Neural cell (in vitro differentiated cells): ENCODE measurements around the gene CLEC16A. TPM values are rescaled to one million over a fixed set of nuclear protein-coding genes. Genes with fewer than 3 reads are reported as not detected.

Source experiments
- H2AFZ ChIP-seq: fragments of 200-600, 300-800 bp; sonication (generic), shearing (Covaris generic); 2 replicates; pipeline ENCODE4 v1.6.0; 2014; ENCODE audit warnings: low read depth, mild to moderate bottlenecking, antibody characterized with exemption, low read length, moderate library complexity
- H3F3A ChIP-seq: fragments of 200-600 bp; shearing (Covaris generic); 2 replicates; pipeline ENCODE4 v1.6.1; 2016; ENCODE audit warnings: mild to moderate bottlenecking, moderate library complexity, mixed read lengths, antibody characterized with exemption, low read length; ENCODE audit not compliant: insufficient read depth, poor library complexity, severe bottlenecking
- H3K27ac ChIP-seq: fragments of 200-600, 300-800 bp; sonication (generic), shearing (Covaris generic); 2 replicates; pipeline ENCODE4 v1.5.1; 2014; ENCODE audit warnings: mild to moderate bottlenecking, low read length, moderate library complexity
- H3K27me3 ChIP-seq: fragments of 300-800, 200-600 bp; sonication (generic), shearing (Covaris generic); 2 replicates; pipeline ENCODE4 v1.6.0; 2014; ENCODE audit warnings: mild to moderate bottlenecking, low read depth, low read length, moderate library complexity; ENCODE audit not compliant: insufficient read depth
- H3K36me3 ChIP-seq: fragments of 300-800, 200-600 bp; sonication (generic), shearing (Covaris generic); 2 replicates; pipeline ENCODE4 v1.5.1; 2014; ENCODE audit warnings: mild to moderate bottlenecking, antibody characterized with exemption, low read length, moderate library complexity; ENCODE audit not compliant: insufficient read depth
- H3K4me2 ChIP-seq: fragments of 300-800, 200-600 bp; sonication (generic), shearing (Covaris generic); 2 replicates; pipeline ENCODE4 v1.6.0; 2014; ENCODE audit warnings: mild to moderate bottlenecking, low read length
- H3K4me3 ChIP-seq: fragments of 300-800, 200-600 bp; sonication (generic), shearing (Covaris generic); 2 replicates; pipeline ENCODE4 v1.5.1; 2014; ENCODE audit warnings: mild to moderate bottlenecking, low read length, moderate library complexity
- H3K79me2 ChIP-seq: fragments of 200-600 bp; shearing (Covaris generic); replicated peaks from 2 replicates; pipeline ENCODE4 v1.6.0; 2014; ENCODE audit warnings: mild to moderate bottlenecking, low read length, moderate library complexity; ENCODE audit not compliant: insufficient read depth
- H3K9ac ChIP-seq: fragments of 300-800, 200-600 bp; sonication (generic), shearing (Covaris generic); 2 replicates; pipeline ENCODE4 v1.6.1; 2016; ENCODE audit warnings: mild to moderate bottlenecking, low read length, mixed read lengths
- H3K9me2 ChIP-seq: fragments of 200-600 bp; shearing (Covaris generic); 2 replicates; pipeline ENCODE4 v1.6.1; 2016; ENCODE audit warnings: mild to moderate bottlenecking, low read length, mixed read lengths; ENCODE audit not compliant: insufficient read depth
- H3K9me3 ChIP-seq: fragments of 200-600, 300-800 bp; sonication (generic), shearing (Covaris generic); 2 replicates; pipeline ENCODE4 v1.6.1; 2016; ENCODE audit warnings: mild to moderate bottlenecking, mixed run types, low read length, moderate library complexity, mixed read lengths
- H4K20me1 ChIP-seq: fragments of 200-600 bp; shearing (Covaris generic); 2 replicates; pipeline ENCODE4 v1.6.1; 2016; ENCODE audit warnings: mild to moderate bottlenecking, mixed run types; ENCODE audit not compliant: insufficient read depth
- CTCF ChIP-seq: fragments of 450-650 bp; IDR thresholded peaks from 2 replicates; pipeline ENCODE4 v1.5.1; 2014; ENCODE audit warnings: antibody characterized with exemption, mild to moderate bottlenecking, moderate library complexity; ENCODE audit not compliant: poor library complexity, severe bottlenecking
- EP300 ChIP-seq: fragments of 450-650 bp; conservative IDR thresholded peaks from 2 replicates; pipeline ENCODE4 v1.6.1; 2014; ENCODE audit warnings: antibody characterized with exemption, mild to moderate bottlenecking, moderate library complexity; ENCODE audit not compliant: poor library complexity, severe bottlenecking
- EZH2 ChIP-seq: fragments of 200-600, 300-800 bp; shearing (Covaris generic), sonication (generic); IDR thresholded peaks from 2 replicates; pipeline ENCODE4 v1.6.1; 2014; ENCODE audit warnings: antibody characterized with exemption, low read length, borderline replicate concordance, mild to moderate bottlenecking; ENCODE audit not compliant: insufficient read depth, poor library complexity, severe bottlenecking
- MXI1 ChIP-seq: fragments of 450-650 bp; conservative IDR thresholded peaks from 2 replicates; pipeline ENCODE4 v1.6.1; 2014; ENCODE audit warnings: antibody characterized with exemption, mild to moderate bottlenecking; ENCODE audit not compliant: poor library complexity, severe bottlenecking
- POLR2AphosphoS5 ChIP-seq: IDR thresholded peaks from 2 replicates; pipeline ENCODE4 v1.6.1; 2012
- RAD21 ChIP-seq: fragments of 450-650 bp; conservative IDR thresholded peaks from 2 replicates; pipeline ENCODE4 v1.6.1; 2014; ENCODE audit warnings: antibody characterized with exemption, mild to moderate bottlenecking, moderate library complexity
- REST ChIP-seq: IDR thresholded peaks from 2 replicates; pipeline ENCODE4 v1.6.1; 2012; ENCODE audit warnings: borderline replicate concordance
- SMC3 ChIP-seq: fragments of 450-650 bp; conservative IDR thresholded peaks from 2 replicates; pipeline ENCODE4 v1.6.1; 2014; ENCODE audit warnings: antibody characterized with exemption, mild to moderate bottlenecking, moderate library complexity; ENCODE audit not compliant: poor library complexity
- TAF1 ChIP-seq: IDR thresholded peaks from 2 replicates; pipeline ENCODE4 v1.6.1; 2012; ENCODE audit warnings: low read depth
- polyA plus RNA-seq: library from polyadenylated mRNA; depleted of rRNA; stranded (reverse); fragments of >200 nt; gene quantifications from 2 replicates; pipeline ENCODE4 v1.2.3, GENCODE V29; 2014

The CLEC16A gene
- polyA plus RNA-seq, 1 donor from 2014 or later = 11.1 TPM

- H3K4me3 ChIP-seq = no peak overlapping the region
- no peaks in the 10 kb centered on the region for H3F3A ChIP-seq
- H2AFZ ChIP-seq = no peak overlapping the region
- TF ChIP-seq MXI1 (no peak), REST (no peak), POLR2AphosphoS5 (no peak), TAF1 (no peak), CTCF (no peak), SMC3 (no peak), EZH2 (no peak), EP300 (no peak), RAD21 (no peak)
- H3K9ac ChIP-seq = no peak overlapping the region
- no peaks in the 10 kb centered on the region for H3K27me3 ChIP-seq
- no peaks in the 10 kb centered on the region for H4K20me1 ChIP-seq
- no peaks in the 10 kb centered on the region for H3K36me3 ChIP-seq
- H3K79me2 ChIP-seq = no peaks in the 10 kb centered on the region
- no peaks in the 10 kb centered on the region for H3K9me3 ChIP-seq
- H3K27ac ChIP-seq = no peak overlapping the region
- no peaks in the 10 kb centered on the region for H3K9me2 ChIP-seq
- H3K4me2 ChIP-seq = no peak overlapping the region
Measured at GRCh38 chr16:10992797-10993196, 48.4 kb downstream of the CLEC16A start.

- Histone ChIP-seq H3K9me2 (no peaks in the 10 kb centered on the region), H2AFZ (no peak overlapping the region), H3K36me3 (no peaks in the 10 kb centered on the region), H3K79me2 (no peaks in the 10 kb centered on the region), H3K9me3 (no peaks in the 10 kb centered on the region), H3K9ac (no peak overlapping the region), H3K27me3 (no peaks in the 10 kb centered on the region), H3K4me2 (no peak overlapping the region), H4K20me1 (no peaks in the 10 kb centered on the region), H3K27ac (no peak overlapping the region), H3F3A (no peaks in the 10 kb centered on the region), H3K4me3 (no peak overlapping the region)
- TF ChIP-seq RAD21 = no peak
- TF ChIP-seq TAF1 = no peak
- no peak for TF ChIP-seq EZH2
- TF ChIP-seq POLR2AphosphoS5 = no peak
- TF ChIP-seq CTCF = no peak
- TF ChIP-seq EP300 = no peak
- no peak for TF ChIP-seq REST
- no peak for TF ChIP-seq MXI1
- TF ChIP-seq SMC3 = no peak
Measured at GRCh38 chr16:10993649-10994048, 49.3 kb downstream of the CLEC16A start.
